Duodenal mucosa (tissue), 2 donors: ENCODE data around the gene PSMD2.
A peak's percentile ranks its signal among the peaks of the same experiment; 100 is the strongest.
"Not testable (repeated sequence)": the region's sequence is repeated elsewhere in the genome, so short reads cannot be mapped to it uniquely, and the experiment has no call there.

Source experiments
- H3K27ac ChIP-seq: one replicate; pipeline ENCODE4 v1.7.0; 2013; ENCODE audit warnings: low read depth, low read length
- H3K27me3 ChIP-seq, 2 donors: one replicate each; pipeline ENCODE4 v1.7.0; 2013; ENCODE audit warnings: low read length in 2 of 2, control low read depth in 1 of 2; ENCODE audit not compliant: insufficient read depth in 2 of 2, control insufficient read depth in 1 of 2
- H3K36me3 ChIP-seq, 2 donors: one replicate each; pipeline ENCODE4 v1.7.0; 2013; ENCODE audit warnings: low read length in 2 of 2, control low read depth in 1 of 2; ENCODE audit not compliant: insufficient read depth in 2 of 2, control insufficient read depth in 1 of 2
- H3K4me1 ChIP-seq, 2 donors: one replicate each; pipeline ENCODE4 v1.7.0; 2013; ENCODE audit warnings: low read length in 2 of 2, control low read depth in 1 of 2; ENCODE audit not compliant: insufficient read depth in 2 of 2, control insufficient read depth in 1 of 2
- H3K4me3 ChIP-seq, 2 donors: one replicate each; pipeline ENCODE4 v1.7.0; 2013; ENCODE audit warnings: low read length in 2 of 2, low read depth in 1 of 2
- H3K9ac ChIP-seq, 2 donors: one replicate each; pipeline ENCODE4 v1.7.0; 2013; ENCODE audit warnings: low read length in 2 of 2, low read depth in 1 of 2
- H3K9me3 ChIP-seq, 2 donors: one replicate each; pipeline ENCODE4 v1.7.0; 2013; ENCODE audit warnings: low read length in 2 of 2, control low read depth in 1 of 2; ENCODE audit not compliant: control insufficient read depth in 1 of 2

The PSMD2 gene

DNA sequence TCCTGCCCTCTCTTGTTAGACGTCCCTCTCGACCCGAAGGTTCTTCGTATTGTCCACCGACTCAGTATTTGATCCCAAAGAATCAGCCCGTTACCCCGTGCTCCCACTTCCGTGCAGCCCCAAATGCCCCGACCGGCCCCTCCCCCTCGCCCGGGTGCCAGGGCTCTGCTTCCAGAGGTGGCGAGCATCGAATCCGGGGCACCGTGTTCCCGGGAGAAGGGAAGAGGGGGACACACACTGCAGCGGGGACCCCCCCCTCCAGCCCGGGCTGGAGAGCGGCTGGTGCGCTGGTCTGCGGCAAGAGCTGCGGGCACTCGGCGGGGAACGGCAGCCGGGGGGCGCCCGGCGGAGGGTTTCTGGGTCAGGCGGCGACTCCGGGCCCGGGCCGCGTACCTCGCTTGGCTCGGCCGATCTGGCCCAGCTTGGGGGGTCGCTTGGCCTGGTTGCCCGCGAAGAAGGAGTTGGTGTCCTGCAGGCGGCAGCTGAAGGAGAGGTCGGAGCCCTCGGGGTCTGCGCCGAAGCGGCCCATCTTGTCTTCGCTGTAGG lies 38.2 kb upstream of the PSMD2 start:
- H3K9me3 ChIP-seq, result no peaks in the 10 kb centered on the region
- H3K27ac ChIP-seq, result no peak overlapping the region
- peaks cover 10 to 21% of the 10 kb centered on the region in 2 donors for H3K4me1 ChIP-seq
- H3K36me3 ChIP-seq, result no peaks in the 10 kb centered on the region
- no peak overlapping the region for H3K9ac ChIP-seq
- H3K4me3 ChIP-seq, result peak overlapping the region in 1 of 2 donors; percentile 45
- H3K27me3 ChIP-seq, result peaks cover 29 to 30% of the 10 kb centered on the region in 2 donors

DNA sequence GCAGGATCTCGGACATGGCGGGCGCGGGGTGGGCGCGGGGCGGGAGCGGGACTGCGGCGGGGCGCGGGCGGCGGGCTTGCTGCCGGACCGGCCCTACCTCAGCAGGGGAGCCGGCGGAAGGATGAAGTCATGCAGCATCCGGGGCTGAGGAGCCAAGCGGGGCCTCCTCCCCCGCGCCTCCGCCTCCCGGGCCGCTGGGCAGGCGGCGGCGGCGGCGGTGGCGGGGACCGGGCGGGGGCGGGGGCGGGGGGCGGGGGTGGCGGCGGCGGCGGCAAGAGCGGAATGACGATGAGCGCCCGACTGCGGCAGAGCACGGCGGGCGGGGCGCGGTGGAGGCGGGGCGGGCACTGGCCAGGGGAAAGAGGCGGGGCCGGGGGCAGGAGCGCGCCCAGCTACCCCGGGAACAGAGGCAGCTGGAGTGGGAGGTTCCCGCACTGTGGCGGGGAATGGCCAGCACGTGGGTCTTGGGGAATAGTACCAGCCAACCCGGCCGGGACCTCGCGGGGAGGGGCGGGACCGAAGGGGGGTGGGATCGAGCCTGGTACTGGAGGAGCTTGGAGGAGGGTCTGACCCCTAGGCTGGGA lies 37.7 kb upstream of the PSMD2 start, which contains the start of gene CAMK2N2:
Gene CAMK2N2, minus strand, starts transcription at position 284 of the 584 bp plus-strand sequence. Its CDS starts 268 bp downstream, at position 16.
- H3K9ac ChIP-seq, result no peak within 1 kb of the TSS

DNA sequence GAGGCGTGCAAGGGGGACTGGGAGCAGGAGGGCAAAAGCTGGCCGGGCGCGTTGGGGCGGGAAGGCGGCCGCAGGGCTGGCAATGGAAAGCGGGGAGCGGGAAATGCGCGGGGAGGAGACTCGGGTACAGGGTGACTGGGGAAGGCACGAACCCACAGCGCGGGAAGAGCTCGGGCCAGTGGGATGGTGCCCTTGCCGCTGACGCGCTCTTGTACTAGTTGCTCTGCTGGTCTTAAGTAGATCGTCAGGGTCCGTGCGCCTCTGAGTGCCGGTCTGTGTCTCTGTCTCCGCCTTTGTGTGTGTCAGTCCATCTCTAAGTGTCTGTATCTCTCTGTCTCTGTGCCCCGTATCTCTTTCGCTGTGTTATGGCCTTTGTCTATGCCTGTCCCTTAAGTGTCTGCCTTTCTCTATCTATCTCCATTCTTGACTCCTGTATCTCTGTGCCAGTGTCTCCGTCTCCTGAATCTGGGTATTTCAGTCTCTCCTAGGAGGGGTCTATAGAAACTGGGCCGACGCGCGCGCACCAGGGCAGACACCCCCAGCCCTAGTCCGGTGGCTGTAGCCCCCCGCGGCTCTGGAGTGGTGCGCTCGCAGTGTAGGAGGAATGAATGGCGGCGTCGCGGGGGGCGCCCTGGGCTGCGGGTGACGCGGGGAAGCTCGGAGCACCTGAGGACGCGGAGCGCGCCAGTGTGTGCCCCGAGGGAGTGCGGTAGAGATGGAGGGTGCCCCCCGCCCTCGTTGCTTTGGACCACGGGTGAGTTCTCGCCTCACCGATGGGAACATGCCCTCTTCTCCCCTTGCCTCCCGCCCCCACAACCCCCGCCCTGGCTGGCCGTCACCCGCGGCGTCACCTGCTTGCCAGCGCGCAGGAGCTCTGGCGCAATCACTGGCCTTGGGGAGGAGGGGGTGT lies 36.9 kb upstream of the PSMD2 start:
- no peaks in the 10 kb centered on the region for H3K9me3 ChIP-seq
- H3K27me3 ChIP-seq, result peaks cover 29 to 30% of the 10 kb centered on the region in 2 donors
- no peak overlapping the region for H3K9ac ChIP-seq
- peak overlapping the region; percentile 42 to 54 for H3K4me3 ChIP-seq
- peaks cover 10 to 21% of the 10 kb centered on the region in 2 donors for H3K4me1 ChIP-seq
- H3K27ac ChIP-seq, result no peak overlapping the region
- no peaks in the 10 kb centered on the region for H3K36me3 ChIP-seq

More for the DNA sequence above, 37.7 kb upstream of the PSMD2 start, which contains the start of gene CAMK2N2:
- peaks cover 29 to 30% of the 10 kb centered on the region in 2 donors for H3K27me3 ChIP-seq
- H3K9me3 ChIP-seq, result no peaks in the 10 kb centered on the region
- peaks cover 10 to 21% of the 10 kb centered on the region in 2 donors for H3K4me1 ChIP-seq
- H3K36me3 ChIP-seq, result no peaks in the 10 kb centered on the region
- H3K27ac ChIP-seq, result no peak within 1 kb of the TSS
- peak within 1 kb of the TSS; percentile 42 to 54 for H3K4me3 ChIP-seq

DNA sequence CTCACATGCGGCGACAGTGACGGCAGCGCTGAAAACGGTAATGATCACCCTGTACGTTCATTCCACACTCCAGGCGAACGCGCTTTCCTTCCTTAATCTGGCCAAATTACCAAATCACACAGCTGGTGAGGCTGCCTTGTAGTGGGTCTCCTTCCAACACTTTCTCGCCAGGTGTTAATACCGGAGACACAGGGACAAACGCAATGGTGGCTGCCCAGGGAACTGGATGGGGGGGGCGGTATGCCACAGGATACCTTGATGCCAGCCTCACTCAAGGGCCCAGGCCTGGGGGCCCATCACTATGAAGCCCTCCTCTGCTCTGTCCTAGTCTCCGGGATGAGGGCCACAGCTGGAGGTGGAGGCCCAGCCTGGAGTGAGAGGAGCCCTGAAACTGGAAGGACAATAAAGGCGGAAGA lies 36.3 kb upstream of the PSMD2 start:
- Histone ChIP-seq H3K4me3 (no peak overlapping the region), H3K9me3 (no peaks in the 10 kb centered on the region), H3K9ac (no peak overlapping the region), H3K36me3 (no peaks in the 10 kb centered on the region), H3K4me1 (peaks cover 10 to 21% of the 10 kb centered on the region in 2 donors), H3K27ac (no peak overlapping the region), H3K27me3 (peaks cover 29 to 30% of the 10 kb centered on the region in 2 donors)

DNA sequence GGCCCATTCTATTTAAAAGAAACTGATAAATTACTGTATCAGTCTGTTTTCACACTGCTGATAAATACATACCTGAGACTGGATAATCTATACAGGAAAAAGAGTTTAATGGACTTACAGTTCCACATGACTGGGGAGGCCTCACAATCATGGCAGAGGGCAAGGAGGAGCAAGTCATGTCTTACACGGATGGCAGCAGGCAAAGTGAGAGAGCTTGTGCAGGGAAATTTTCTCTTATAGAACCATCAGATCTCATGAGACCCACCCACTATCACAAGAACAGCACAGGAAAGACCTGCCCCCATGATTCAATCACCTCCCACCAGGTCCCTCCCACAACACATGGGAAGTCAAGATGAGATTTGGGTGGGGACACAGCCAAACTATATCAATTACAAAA lies 31.8 kb upstream of the PSMD2 start:
- H3K4me3 ChIP-seq, H3K4me1 ChIP-seq, H3K9ac ChIP-seq, H3K9me3 ChIP-seq, H3K27ac ChIP-seq, H3K36me3 ChIP-seq: not testable (repeated sequence)
- peaks cover 10 to 11% of the 10 kb centered on the region in 2 donors for H3K27me3 ChIP-seq

DNA sequence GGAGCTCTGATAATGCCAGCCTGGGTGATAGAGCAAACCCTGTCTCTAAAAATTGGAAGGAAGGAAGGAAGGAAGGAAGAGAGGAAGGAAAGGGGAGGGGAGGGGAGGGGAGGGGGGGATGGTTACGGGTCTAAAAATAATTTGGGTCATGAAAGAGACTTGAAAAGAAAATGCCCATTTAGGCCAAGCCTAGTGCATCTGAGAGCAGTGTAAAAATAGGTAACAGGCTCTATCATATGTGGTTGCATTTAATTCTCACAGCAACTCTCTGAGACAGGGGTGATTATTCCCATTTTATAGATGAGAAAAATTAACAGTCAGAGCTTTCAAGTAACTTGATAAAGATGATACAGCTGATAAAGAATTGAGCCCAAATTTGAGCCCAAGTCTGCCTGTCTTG lies 26.8 kb upstream of the PSMD2 start:
- Histone ChIP-seq H3K9ac (no peak overlapping the region), H3K27me3 (peaks cover 23% of the 10 kb centered on the region in 2 donors), H3K4me1 (no peaks in the 10 kb centered on the region), H3K4me3 (no peak overlapping the region), H3K36me3 (no peaks in the 10 kb centered on the region), H3K27ac (no peak overlapping the region), H3K9me3 (no peaks in the 10 kb centered on the region)

DNA sequence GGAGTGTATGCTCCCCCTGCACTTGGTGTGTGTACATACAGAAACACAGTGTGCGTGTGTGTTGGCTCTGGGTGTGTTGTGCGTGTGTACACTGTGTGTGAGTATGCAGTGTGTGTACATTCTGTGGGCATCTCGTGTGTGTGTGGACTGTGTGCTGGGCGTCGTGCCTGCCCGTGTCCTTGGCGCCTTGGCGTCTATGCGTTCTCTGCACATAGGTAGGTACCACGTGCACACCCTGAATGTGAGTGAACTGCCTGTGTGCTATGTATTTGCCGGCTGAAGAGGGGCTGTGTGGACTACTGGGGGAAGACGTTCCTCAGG lies 23.7 kb upstream of the PSMD2 start:
- Histone ChIP-seq H3K9me3 (no peaks in the 10 kb centered on the region), H3K9ac (no peak overlapping the region), H3K36me3 (no peaks in the 10 kb centered on the region), H3K27me3 (peaks cover 25 to 31% of the 10 kb centered on the region in 2 donors), H3K27ac (no peak overlapping the region), H3K4me1 (no peaks in the 10 kb centered on the region), H3K4me3 (no peak overlapping the region)

DNA sequence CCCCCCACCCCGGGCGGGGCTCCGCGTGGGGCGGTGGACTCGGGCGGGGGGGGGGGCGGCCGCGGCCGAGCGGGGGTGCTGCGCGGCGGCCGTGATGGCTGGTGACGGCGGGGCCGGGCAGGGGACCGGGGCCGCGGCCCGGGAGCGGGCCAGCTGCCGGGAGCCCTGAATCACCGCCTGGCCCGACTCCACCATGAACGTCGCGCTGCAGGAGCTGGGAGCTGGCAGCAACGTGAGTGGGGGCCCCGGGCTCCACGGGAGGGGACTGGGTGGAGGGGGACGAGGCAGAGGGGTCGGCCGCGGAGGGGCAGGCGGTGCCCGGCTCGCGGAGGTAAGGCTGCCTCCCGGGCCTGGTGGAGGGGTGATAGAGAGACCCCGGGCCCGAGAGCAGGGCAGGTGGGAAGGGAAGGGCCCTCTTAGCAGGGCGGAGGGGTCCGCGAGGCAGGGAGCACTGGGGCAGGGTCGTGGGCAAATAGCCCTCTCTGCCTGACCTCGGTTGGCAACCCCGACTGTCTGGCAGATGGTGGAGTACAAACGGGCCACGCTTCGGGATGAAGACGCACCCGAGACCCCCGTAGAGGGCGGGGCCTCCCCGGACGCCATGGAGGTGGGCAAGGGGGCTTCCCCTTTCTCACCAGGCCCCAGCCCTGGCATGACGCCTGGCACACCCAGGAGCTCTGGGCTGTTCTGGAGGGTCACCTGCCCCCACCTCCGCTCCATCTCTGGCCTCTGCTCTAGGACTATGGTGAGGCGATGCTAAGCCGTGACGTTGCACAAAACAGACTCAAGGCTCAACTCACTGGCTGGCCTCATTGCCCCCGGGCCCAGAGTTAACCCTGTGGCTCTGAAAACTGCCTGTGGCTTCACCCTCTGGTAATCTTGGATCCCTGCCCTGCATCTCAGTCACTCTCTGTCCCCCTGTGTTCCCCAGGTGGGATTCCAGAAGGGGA lies 22.8 kb upstream of the PSMD2 start, which contains the start of gene ECE2:
Gene ECE2, plus strand, starts transcription at position 62 of the 950 bp plus-strand sequence. Its CDS starts 132 bp downstream, at position 194.
- Histone ChIP-seq H3K27me3 (peaks cover 25 to 31% of the 10 kb centered on the region in 2 donors), H3K27ac (no peak within 1 kb of the TSS), H3K4me1 (no peaks in the 10 kb centered on the region), H3K9ac (no peak within 1 kb of the TSS), H3K36me3 (no peaks in the 10 kb centered on the region), H3K9me3 (no peaks in the 10 kb centered on the region), H3K4me3 (no peak within 1 kb of the TSS)

DNA sequence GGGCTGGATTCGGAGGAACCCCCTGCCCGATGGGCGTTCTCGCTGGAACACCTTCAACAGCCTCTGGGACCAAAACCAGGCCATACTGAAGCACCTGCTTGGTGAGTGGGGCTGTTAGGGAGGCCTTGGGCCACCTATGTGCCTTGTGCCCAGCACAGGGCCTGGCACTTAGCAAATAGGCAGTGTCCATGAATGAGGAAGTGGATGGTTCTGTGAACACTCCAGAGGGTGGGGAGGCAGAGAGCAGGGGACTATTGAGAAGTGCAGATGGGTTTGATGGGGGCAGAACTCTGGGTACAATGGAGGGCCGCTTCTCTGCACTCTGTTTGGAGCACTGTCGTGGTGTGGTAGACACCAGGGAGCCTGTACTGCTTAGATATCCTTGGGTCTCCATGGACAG lies 21.7 kb upstream of the PSMD2 start:
- Histone ChIP-seq H3K4me3 (no peak overlapping the region), H3K27ac (no peak overlapping the region), H3K9me3 (no peaks in the 10 kb centered on the region), H3K36me3 (no peaks in the 10 kb centered on the region), H3K9ac (no peak overlapping the region), H3K4me1 (no peaks in the 10 kb centered on the region), H3K27me3 (peaks cover 25 to 31% of the 10 kb centered on the region in 2 donors)
